Stomach (tissue), 9 donors: ENCODE data around the gene USP28. TPM values are rescaled to one million over a fixed set of nuclear protein-coding genes. Genes with fewer than 3 reads are reported as not detected.
A peak's percentile ranks its signal among the peaks of the same experiment; 100 is the strongest.

Source experiments
- DNase-seq, 2 donors: peaks; one replicate each; pipeline versions ENCODE4 v3.0.0 to v3.0.0-alpha.2; 2013 to 2019
- H3K27ac ChIP-seq, 5 donors: fragments of 200-600 bp in 4 of 5; sonication (generic) in 4 of 5; one replicate each; pipeline ENCODE4 v1.5.1; 2013 to 2019; ENCODE audit warnings: mild to moderate bottlenecking in 1 of 5, moderate library complexity in 1 of 5
- H3K27me3 ChIP-seq, 3 donors: fragments of 200-600 bp; sonication (generic); one replicate each; pipeline ENCODE4 v1.5.1; 2017 to 2019; ENCODE audit warnings: mixed run types in 1 of 3
- H3K36me3 ChIP-seq, 4 donors: fragments of 200-600 bp; sonication (generic); 1 replicate in 3 of 4; 2 replicates in 1 of 4; pipeline ENCODE4 v1.5.1; 2016 to 2019
- H3K4me1 ChIP-seq, 4 donors: fragments of 200-600 bp; sonication (generic); one replicate each; pipeline ENCODE4 v1.5.1; 2016 to 2019
- H3K4me3 ChIP-seq, 4 donors: fragments of 200-600 bp; sonication (generic) in 3 of 4; one replicate each; pipeline ENCODE4 v1.5.1; 2016 to 2019; ENCODE audit warnings: mild to moderate bottlenecking in 1 of 4
- H3K9me3 ChIP-seq, 4 donors: fragments of 200-600 bp; sonication (generic); one replicate each; pipeline ENCODE4 v1.5.1; 2016 to 2019
- CTCF ChIP-seq, 7 experiments: fragments of 450-650 bp in 4 of 7; fragments of 200-600 bp in 3 of 7; sonication (generic) in 3 of 7; IDR thresholded peaks; one replicate each; pipeline ENCODE4 v1.5.1; 2016 to 2019; ENCODE audit warnings: antibody characterized with exemption in 7 of 7, control low read depth in 2 of 7, mild to moderate bottlenecking in 1 of 7
- EP300 ChIP-seq: sonication (generic); formaldehyde crosslinking; IDR thresholded peaks from one replicate; pipeline ENCODE4 v1.6.1; 2017; ENCODE audit warnings: antibody characterized with exemption
- POLR2A ChIP-seq, 4 donors: fragments of 450-650 bp; IDR thresholded peaks; one replicate each; pipeline ENCODE4 v1.6.1; 2016; ENCODE audit warnings: antibody characterized with exemption in 4 of 4, control low read depth in 2 of 4, mild to moderate bottlenecking in 1 of 4, moderate library complexity in 1 of 4
- POLR2AphosphoS5 ChIP-seq, 3 donors: sonication (generic); formaldehyde crosslinking; IDR thresholded peaks; one replicate each; pipeline ENCODE4 v1.6.1; 2016; ENCODE audit warnings: antibody characterized with exemption in 3 of 3
- WGBS, 5 donors: extraction: QIAGEN DNeasy Blood & Tissue Kit in 3 of 5; methylation state at CpG; one replicate each; pipeline versions ENCODE4 v1.1.5 to v1.1.7; 2013 to 2018; 5-methylcytosine and 5-hydroxymethylcytosine counted together
- intact Hi-C: fragments of 100-400 bp; cut with DNase I; formaldehyde crosslinking; loops from one replicate; pipeline ENCODE4 v1.15.1; 2023; ENCODE audit warnings: low total_unique reads
- polyA plus RNA-seq, 3 donors: library from polyadenylated mRNA; stranded (reverse); fragments of 200-250 nt; gene quantifications; one replicate each; pipeline ENCODE4 v1.2.3, GENCODE V29; 2013
- total RNA-seq, 5 donors: library from RNA; depleted of rRNA; stranded (reverse); fragments of >200 nt; gene quantifications; one replicate each; pipeline versions ENCODE4 v1.1.0 to v1.2.3, GENCODE V29; 2014 to 2016
- donor health status: healthy with polysubstance abuse.
- donor health status: Bipolar disorder and iron deficiency.
- donor health status: healthy.

Gene USP28
- total and polyA plus RNA-seq, 8 donors, result 0.87 to 23.9 (median 8.0) TPM

GRCh38 chr11:113907681-113908080 is 32.3 kb upstream of the USP28 start:
- intact Hi-C loops, result loop anchor here (10.0 kb wide), 1 partner anchor 337 kb away; no protein-coding TSS in a partner anchor

GRCh38 chr11:113907152-113907551 is 31.8 kb upstream of the USP28 start:
- intact Hi-C loops, result loop anchor here (10.0 kb wide), 1 partner anchor 338 kb away; no protein-coding TSS in a partner anchor
- Histone ChIP-seq H3K9me3 (no peaks in the 10 kb centered on the region), H3K36me3 (no peaks in the 10 kb centered on the region), H3K27me3 (no peaks in the 10 kb centered on the region), H3K27ac (no peak overlapping the region), H3K4me3 (no peak overlapping the region), H3K4me1 (peaks cover 0 to 14% (median 10%) of the 10 kb centered on the region in 4 donors)
- TF ChIP-seq POLR2A (IDR thresholded peaks at IDR 0.05), result no peak
- no peak for TF ChIP-seq CTCF (IDR thresholded peaks at IDR 0.05)
- TF ChIP-seq POLR2AphosphoS5 (IDR thresholded peaks at IDR 0.05), result no peak
- DNase-seq, result peak in 1 of 2 donors; percentile 9
- WGBS, 5 donors, result 17 to 50% (median 45%) methylated on average over 1 of the region's 1 CpG

More at GRCh38 chr11:113907681-113908080, 32.3 kb upstream of the USP28 start:
- WGBS, 5 donors, result 75 to 86% (median 84%) methylated on average over 8 of the region's 8 CpGs
- H3K4me1 ChIP-seq, result peaks cover 0 to 14% (median 10%) of the 10 kb centered on the region in 4 donors
- DNase-seq, result no peak
- H3K27ac ChIP-seq, result no peak overlapping the region
- H3K9me3 ChIP-seq, result no peaks in the 10 kb centered on the region
- TF ChIP-seq POLR2A (IDR thresholded peaks at IDR 0.05) (no peak), CTCF (IDR thresholded peaks at IDR 0.05) (no peak), EP300 (no peak), POLR2AphosphoS5 (IDR thresholded peaks at IDR 0.05) (no peak)
- no peak overlapping the region for H3K4me3 ChIP-seq
- H3K36me3 ChIP-seq, result no peaks in the 10 kb centered on the region
- H3K27me3 ChIP-seq, result no peaks in the 10 kb centered on the region

- TF ChIP-seq POLR2A (IDR thresholded peaks at IDR 0.05) (no peak), CTCF (IDR thresholded peaks at IDR 0.05) (no peak), POLR2AphosphoS5 (IDR thresholded peaks at IDR 0.05) (no peak), EP300 (no peak)
- Histone ChIP-seq H3K27me3 (no peaks in the 10 kb centered on the region), H3K36me3 (no peaks in the 10 kb centered on the region), H3K9me3 (no peaks in the 10 kb centered on the region), H3K4me3 (no peak overlapping the region), H3K4me1 (peaks cover 0 to 14% (median 10%) of the 10 kb centered on the region in 4 donors), H3K27ac (peak overlapping the region in 3 of 5 donors; percentile 36 to 62 (median 56))
- peak; percentile 28 to 78 for DNase-seq
- WGBS, 5 donors, result 19 to 48% (median 28%) methylated on average over 2 of the region's 2 CpGs
- intact Hi-C loops, result loop anchor here (10.0 kb wide), 1 partner anchor 338 kb away; no protein-coding TSS in a partner anchor
These were observed 31.1 kb upstream of the USP28 start for GRCh38 chr11:113906516-113906915.

- TF ChIP-seq CTCF (IDR thresholded peaks at IDR 0.05) (peak in 1 of 7 experiments; percentile 17), POLR2AphosphoS5 (IDR thresholded peaks at IDR 0.05) (no peak), POLR2A (IDR thresholded peaks at IDR 0.05) (no peak)
- Histone ChIP-seq H3K27ac (peak overlapping the region in 3 of 5 donors; percentile 36 to 62 (median 56)), H3K27me3 (no peaks in the 10 kb centered on the region), H3K36me3 (no peaks in the 10 kb centered on the region), H3K4me1 (peaks cover 0 to 14% (median 10%) of the 10 kb centered on the region in 4 donors), H3K9me3 (no peaks in the 10 kb centered on the region), H3K4me3 (no peak overlapping the region)
- WGBS, 5 donors, result 15 to 32% (median 21%) methylated on average over 4 of the region's 4 CpGs
- peak; percentile 30 to 81 for DNase-seq
- intact Hi-C loops, result loop anchor here (10.0 kb wide), 1 partner anchor 339 kb away; no protein-coding TSS in a partner anchor
These were observed 30.7 kb upstream of the USP28 start for GRCh38 chr11:113906038-113906437.
